Measurements from ENCODE around the gene ITSN2.

DNA sequence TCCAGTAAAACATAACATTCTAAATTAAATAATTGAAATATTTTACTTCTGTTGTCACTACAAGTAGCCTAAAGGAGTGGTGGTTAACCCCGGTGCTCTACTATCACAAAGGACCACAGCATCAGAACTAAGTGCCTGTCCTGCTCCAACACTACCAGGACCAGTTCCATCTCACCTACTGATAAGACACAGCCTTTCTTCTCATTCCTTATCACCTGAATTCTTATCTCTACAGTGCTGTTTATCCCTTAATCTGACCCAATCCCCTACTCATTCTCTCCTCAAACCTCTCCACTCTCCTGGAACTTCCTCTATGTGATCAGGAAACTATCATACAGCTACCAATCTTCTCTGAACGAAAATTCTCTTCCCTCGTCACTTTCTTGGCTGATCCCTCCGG lies 80.2 kb downstream of the ITSN2 start:
- TF ChIP-seq POLR2A (IDR thresholded peaks at IDR 0.05) (no peak), POLR2AphosphoS5 (IDR thresholded peaks at IDR 0.05) (no peak), EP300 (IDR thresholded peaks at IDR 0.05; ENCODE audit: low read depth) (no peak)
- TF ChIP-seq, protein P1, sequence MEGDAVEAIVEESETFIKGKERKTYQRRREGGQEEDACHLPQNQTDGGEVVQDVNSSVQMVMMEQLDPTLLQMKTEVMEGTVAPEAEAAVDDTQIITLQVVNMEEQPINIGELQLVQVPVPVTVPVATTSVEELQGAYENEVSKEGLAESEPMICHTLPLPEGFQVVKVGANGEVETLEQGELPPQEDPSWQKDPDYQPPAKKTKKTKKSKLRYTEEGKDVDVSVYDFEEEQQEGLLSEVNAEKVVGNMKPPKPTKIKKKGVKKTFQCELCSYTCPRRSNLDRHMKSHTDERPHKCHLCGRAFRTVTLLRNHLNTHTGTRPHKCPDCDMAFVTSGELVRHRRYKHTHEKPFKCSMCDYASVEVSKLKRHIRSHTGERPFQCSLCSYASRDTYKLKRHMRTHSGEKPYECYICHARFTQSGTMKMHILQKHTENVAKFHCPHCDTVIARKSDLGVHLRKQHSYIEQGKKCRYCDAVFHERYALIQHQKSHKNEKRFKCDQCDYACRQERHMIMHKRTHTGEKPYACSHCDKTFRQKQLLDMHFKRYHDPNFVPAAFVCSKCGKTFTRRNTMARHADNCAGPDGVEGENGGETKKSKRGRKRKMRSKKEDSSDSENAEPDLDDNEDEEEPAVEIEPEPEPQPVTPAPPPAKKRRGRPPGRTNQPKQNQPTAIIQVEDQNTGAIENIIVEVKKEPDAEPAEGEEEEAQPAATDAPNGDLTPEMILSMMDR (IDR thresholded peaks at IDR 0.05) = no peak

Measured in transverse colon (tissue), 4 donors.